NOMO-1 treated with dmso at 0.1 percent for 144 hours (cell line): ENCODE data around the gene ANKS1A.
"Not testable (repeated sequence)": the region's sequence is repeated elsewhere in the genome, so short reads cannot be mapped to it uniquely, and the experiment has no call there.

Experiments
- DNase-seq: peaks from one replicate; lab custom pipeline; 2025; ENCODE audit not compliant: unreplicated experiment; lab: John Stamatoyannopoulos, UW

ANKS1A gene

DNA sequence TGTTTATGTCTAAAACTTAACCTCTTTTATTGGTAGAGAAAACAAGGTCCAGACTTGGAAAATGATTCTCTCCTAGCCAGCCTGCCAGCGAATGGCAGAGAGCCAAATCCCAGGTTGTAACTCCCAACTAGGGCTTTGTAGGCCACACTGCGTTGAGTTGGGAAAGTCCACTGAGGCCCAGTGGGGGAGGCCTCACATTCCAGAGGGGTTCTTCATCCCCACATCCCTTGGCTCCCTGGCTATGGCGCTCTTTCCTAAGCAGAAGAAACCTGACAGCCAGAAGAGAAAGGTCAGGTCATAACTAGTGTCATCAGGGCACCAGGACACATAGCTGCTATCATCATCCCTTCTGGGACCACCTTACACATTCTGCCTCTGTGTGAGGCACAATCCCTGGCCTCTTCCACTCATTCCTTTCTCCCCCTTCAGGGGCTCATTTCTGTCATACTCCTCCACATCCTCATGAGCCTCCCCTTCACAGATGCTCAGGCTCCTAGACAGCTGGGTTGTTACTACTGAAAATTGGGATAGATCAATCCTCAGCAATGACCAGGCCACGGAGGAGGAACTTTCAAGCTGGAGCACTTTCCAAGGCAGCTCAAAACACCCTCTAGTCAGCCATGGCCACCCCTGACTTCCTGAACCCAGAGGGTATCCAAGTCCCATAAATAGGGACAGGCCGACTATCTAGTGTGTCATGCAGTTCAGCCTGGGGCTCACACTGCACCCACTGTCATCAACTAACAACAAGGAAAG lies 203.5 kb downstream of the ANKS1A start:
- DNase-seq = no peak

DNA sequence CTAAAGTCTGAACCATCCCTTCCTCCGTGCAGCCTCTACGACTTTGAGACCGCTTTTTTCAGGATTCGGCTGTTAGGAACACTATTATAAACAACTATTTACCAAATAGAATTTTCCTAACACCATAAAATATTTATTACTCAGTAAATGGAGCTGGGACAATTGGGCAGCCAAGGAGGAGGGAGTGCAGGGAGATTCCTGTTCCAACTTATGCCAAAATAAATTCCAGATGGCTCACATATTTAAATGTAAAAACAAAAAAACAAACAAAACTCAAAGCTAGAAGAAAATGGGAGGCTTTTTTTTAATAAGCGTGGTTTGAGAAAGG lies 204.0 kb downstream of the ANKS1A start:
- no peak for DNase-seq

- no peak for DNase-seq
Measured at GRCh38 chr6:35093783-35094182, 204.7 kb downstream of the ANKS1A start.

GRCh38 chr6:35094183-35094582 lies 205.1 kb downstream of the ANKS1A start:
- DNase-seq = no peak

- DNase-seq = no peak
Measured at GRCh38 chr6:35096129-35096862, 207.2 kb downstream of the ANKS1A start.

GRCh38 chr6:35099116-35099515 lies 210.1 kb downstream of the ANKS1A start:
- no peak for DNase-seq

- DNase-seq = no peak
Measured at GRCh38 chr6:35105078-35105477, 216.0 kb downstream of the ANKS1A start.

DNA sequence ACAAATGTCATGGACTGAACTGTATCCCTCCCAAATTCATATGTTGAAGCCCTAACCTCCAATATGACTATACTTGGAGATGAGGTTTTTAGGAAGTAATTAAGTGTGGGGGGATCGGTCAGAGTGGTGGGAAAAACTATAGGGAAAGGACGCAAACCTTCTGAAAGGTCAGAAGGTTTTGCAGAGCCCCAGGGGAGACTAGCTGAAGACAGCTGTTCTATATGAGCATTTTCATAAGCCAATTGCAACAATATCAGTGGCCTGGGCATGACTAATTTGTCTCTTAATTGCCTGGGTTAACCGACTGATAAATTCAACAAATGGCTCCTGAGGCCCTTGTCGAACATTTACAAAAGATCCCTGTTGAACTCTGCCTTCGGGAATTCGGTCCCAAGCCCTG lies 217.0 kb downstream of the ANKS1A start:
- not testable (repeated sequence) for DNase-seq

DNA sequence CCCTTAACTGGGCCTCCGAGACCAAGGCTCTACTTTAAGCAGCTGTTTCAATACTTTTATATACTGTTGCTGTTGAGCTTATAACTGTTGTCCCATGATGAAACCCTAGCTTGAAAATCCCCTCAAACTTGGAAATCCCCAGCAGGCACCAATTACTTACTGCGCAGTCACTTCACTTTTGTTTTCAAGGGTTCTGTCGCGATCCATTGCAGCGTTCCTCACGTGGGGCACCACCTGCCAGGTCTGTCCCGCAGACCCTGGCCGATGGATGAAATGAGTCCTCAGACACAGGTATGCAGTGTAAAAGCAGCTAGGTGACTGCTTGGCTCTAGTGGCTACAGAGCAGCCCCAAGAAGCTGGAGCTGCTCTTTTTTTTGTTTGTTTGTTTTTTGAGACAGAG lies 218.2 kb downstream of the ANKS1A start:
- DNase-seq = not testable (repeated sequence)

- not testable (repeated sequence) for DNase-seq
Measured at GRCh38 chr6:35107761-35108160, 218.7 kb downstream of the ANKS1A start.

- DNase-seq = no peak
Measured at GRCh38 chr6:35108309-35108885, 219.3 kb downstream of the ANKS1A start.

- no peak for DNase-seq
Measured at GRCh38 chr6:35120746-35121145, 231.7 kb downstream of the ANKS1A start.

GRCh38 chr6:35124356-35124755 lies 235.3 kb downstream of the ANKS1A start:
- no peak for DNase-seq

DNA sequence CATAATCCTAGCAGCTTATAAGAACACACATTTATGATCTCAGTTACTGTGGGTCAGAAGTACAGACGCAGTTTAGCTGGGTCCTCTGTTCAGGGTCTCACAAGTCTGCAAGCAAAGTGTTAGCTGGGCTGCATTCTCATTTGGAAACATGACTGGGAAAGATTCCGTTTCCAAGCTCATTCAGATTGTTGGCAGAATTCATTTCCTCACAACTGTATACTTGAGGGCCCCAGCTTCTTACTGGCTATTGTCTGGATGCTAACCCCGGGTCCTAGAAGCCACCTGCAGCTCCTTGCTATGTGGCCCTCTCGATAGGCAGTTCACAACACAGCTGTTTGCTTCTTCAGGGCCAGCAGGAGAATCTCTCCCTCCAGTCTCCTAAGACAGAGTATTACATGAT lies 239.0 kb downstream of the ANKS1A start:
- no peak for DNase-seq

- no peak for DNase-seq
Measured at GRCh38 chr6:35128496-35128895, 239.4 kb downstream of the ANKS1A start.

DNA sequence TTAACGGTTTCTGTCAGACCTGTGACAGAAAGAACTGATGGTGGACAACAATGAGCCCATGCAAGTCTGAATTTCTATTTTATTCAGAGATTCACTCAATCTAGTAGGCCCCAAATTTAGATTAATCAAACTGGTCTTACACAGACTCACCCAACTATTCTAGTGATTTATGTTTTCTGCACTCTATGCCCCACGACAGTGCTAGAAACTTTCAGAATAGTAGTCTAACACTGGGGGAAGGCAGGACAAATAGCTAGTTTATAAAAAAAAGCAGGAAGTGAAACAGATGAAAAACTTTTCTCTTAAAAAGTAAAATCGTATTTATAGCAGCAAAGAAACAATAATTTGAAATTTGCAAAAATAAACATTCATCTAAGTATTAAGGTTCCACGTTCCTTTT lies 247.1 kb downstream of the ANKS1A start:
- no peak for DNase-seq

DNA sequence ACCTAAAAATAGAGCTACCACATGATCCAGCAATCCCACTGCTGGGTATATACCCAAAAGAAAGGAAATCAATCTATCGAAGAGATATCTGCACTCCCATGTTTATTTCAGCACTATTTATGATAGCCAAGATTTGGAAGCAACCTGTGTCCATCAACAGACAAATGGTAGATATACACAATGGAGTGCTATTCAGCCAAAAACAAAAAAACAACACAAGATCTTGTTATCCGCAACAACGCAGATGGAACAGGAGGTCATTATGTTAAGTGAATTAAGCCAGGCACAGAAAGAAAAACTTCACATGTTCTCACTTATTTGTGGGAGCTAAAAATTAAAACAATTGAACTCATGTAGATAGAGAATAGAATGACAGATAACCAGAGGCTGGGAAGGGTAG lies 249.1 kb downstream of the ANKS1A start:
- not testable (repeated sequence) for DNase-seq

DNA sequence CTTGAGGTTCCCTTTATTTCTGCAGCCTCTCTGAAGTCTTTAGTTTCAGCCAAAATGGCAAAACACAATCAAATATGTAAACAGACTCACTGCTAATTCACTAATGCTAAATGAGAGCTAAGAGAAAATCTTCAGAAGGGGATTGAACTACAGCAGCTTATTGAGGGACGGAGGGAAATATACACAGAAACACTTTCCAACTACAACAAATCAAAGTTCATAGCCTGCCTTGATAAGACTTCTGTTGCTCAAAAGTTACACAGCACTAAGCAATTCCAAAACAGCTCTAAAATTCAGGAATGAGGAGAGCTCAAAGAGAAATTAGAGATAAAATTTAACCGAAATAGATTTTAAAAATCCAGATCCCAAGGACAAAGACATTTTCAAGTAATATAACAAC lies 250.4 kb downstream of the ANKS1A start:
- no peak for DNase-seq

- DNase-seq = peak; percentile 50
Measured at GRCh38 chr6:35139924-35140638, 251.0 kb downstream of the ANKS1A start.

- no peak for DNase-seq
Measured at GRCh38 chr6:35140639-35141006, 251.6 kb downstream of the ANKS1A start.
